GM12872 (cell line): ENCODE measurements around the gene CUL3.

Source experiments
- TF ChIP-seq, protein P1 (sequence below): IDR thresholded peaks from 3 replicates; pipeline ENCODE4 v1.5.1; 2011; ENCODE audit warnings: low read depth, mild to moderate bottlenecking, low read length, moderate library complexity; ENCODE audit not compliant: insufficient read depth

CUL3 gene

DNA sequence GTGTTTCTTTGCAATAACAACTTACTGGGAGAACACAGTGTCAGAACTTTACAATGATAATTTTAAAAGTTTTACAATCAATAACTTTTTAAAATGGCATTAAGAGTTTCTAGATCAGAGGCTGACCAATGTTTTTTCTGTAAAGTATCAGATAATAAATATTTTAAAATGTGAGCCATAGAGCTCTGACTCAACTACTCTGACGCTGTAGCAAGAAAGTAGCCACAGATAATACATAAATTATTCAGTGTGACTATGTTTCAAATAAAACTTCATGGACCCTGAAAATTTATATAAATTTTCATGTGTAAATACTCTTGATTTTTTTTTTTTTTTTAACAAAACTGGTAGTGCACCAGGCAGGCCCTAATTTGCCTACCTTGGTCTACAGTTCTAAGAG is 77.4 kb downstream of the CUL3 start:
- TF ChIP-seq, protein P1, sequence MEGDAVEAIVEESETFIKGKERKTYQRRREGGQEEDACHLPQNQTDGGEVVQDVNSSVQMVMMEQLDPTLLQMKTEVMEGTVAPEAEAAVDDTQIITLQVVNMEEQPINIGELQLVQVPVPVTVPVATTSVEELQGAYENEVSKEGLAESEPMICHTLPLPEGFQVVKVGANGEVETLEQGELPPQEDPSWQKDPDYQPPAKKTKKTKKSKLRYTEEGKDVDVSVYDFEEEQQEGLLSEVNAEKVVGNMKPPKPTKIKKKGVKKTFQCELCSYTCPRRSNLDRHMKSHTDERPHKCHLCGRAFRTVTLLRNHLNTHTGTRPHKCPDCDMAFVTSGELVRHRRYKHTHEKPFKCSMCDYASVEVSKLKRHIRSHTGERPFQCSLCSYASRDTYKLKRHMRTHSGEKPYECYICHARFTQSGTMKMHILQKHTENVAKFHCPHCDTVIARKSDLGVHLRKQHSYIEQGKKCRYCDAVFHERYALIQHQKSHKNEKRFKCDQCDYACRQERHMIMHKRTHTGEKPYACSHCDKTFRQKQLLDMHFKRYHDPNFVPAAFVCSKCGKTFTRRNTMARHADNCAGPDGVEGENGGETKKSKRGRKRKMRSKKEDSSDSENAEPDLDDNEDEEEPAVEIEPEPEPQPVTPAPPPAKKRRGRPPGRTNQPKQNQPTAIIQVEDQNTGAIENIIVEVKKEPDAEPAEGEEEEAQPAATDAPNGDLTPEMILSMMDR: no peak

DNA sequence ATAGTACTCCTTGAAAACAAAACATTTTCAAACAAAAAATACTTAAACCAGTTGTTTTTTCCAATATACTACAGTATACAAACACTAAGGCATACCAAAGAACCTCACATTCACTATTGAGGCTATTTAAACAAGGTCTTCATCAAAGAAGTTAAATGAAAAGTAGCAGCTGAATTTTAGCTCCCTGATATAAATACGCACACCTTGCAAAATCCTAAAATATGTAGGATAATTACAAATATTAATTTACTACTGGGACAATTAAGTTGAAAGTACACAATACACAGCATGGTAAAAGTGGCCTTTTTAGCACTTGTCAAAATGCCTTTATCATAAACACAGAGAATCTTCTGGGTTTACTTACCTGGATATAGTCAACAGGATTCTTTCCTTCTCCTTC is 78.7 kb downstream of the CUL3 start:
- TF ChIP-seq, protein P1: no peak

DNA sequence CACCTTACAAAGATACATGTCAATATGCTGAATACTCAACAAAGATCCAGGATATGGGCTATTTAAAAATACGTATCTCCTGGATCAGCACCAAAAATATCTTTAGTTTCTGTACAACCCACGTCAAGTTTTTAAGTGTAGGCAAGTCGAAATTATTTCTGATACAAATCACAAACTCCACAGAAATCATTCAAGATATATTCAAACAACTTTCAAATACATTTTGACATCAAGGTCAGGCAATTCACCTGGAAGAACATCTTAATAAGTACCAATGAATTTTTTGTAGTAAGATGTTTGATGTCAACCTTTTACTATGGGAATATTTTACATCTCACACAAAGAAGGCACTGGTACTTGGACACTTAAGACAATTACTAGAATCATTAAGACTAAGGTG is 86.2 kb downstream of the CUL3 start:
- TF ChIP-seq, protein P1: no peak

DNA sequence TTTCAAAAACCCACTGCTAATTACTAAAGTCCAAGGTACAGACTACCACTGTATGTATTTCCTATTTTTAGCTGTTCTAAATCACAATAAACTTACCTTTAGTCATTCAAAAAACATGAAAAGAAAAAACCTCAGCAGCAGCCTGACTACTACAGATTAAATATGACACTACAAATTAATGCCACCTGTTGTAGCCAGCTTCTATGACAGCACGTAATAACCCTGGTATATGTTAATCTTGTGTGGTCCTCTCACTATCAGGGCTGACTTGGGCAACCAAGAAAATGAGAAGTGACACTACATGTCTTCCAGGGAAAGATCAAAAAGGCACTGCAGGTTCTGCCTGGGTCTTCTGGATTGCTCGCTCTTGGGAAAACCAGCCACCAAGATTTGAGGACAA is 92.6 kb downstream of the CUL3 start:
- TF ChIP-seq, protein P1: no peak

DNA sequence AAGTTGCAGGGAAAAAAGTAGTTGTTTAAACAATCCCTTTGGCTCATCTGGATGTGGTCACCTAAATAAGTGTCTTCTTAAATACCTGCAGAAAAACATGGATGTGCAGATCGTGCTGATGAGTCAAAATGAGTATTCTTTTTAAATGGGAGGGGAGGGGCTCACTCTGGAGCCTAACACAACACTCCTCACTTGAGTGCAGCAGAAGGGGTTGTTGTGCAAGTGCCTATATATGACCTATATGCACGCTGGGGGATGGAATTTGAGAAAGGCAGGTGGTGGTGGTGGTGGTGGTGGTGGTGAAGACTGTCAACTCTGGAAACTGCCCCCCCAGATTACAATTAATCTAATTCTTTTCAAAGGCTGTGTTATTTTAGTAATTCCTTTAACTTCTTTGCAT is 105.3 kb downstream of the CUL3 start:
- TF ChIP-seq, protein P1: no peak

DNA sequence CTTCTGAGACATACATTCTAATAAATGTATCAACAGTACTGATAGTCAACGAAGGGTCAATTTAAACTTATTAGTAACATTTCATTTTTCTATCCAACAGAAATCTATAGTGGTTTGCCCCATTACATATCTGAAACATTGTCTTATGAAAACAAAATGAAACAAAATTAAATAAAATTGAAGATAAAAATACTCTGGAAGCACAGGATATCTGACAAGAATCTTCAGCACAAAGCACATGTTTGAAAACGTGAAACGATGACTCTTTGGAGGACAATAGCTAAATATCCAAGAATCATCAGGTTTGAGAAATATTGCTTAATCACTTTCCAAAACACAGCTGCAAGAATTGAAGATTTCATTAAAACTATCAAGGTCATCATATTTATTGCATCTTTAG is 112.3 kb downstream of the CUL3 start:
- TF ChIP-seq, protein P1: no peak

DNA sequence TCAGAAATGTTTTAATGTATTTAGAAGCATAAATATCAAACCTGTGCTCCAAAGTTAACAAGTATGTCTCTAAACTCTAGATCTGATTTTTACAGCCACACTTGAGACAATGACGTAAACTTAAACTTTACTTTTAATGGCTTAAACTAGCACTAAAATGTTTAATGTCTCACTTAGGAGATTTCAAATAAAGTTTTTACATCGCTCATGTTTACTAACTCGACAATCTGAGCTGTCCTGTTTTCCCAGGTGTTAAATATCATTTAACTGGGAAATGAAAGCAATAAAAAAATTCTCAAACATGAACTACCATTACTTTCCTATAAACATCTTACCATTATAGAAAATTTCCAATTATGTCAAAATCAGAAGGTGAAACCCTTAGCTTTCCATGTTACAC is 113.0 kb downstream of the CUL3 start:
- TF ChIP-seq, protein P1: no peak
